Activated CD4-positive, CD25-positive, alpha-beta regulatory T cell treated with anti-CD3 and anti-CD28 coated beads, Interleukin-2, amount 50 U/mL, for 72 hours (primary cell): Measurements from ENCODE around the gene RALY.
A peak's percentile ranks its signal among the peaks of the same experiment; 100 is the strongest.
"Not testable (repeated sequence)": the region's sequence is repeated elsewhere in the genome, so short reads cannot be mapped to it uniquely, and the experiment has no call there.

Experiments
- DNase-seq: peaks from one replicate; pipeline ENCODE4 v3.0.0; 2021

The RALY gene

GRCh38 chr20:34018166-34018565 is 24.5 kb downstream of the RALY start:
- no peak for DNase-seq

GRCh38 chr20:34022151-34022838 is 28.6 kb downstream of the RALY start:
- no peak for DNase-seq

GRCh38 chr20:34022839-34023234 is 29.1 kb downstream of the RALY start:
- no peak for DNase-seq

- DNase-seq: no peak
These were observed 30.4 kb downstream of the RALY start for GRCh38 chr20:34023937-34024722.

- DNase-seq: no peak
These were observed 31.1 kb downstream of the RALY start for GRCh38 chr20:34024723-34025351.

GRCh38 chr20:34028013-34028412 is 34.3 kb downstream of the RALY start:
- not testable (repeated sequence) for DNase-seq

- DNase-seq: no peak
These were observed 35.7 kb downstream of the RALY start for GRCh38 chr20:34029415-34029814.

GRCh38 chr20:34030456-34030855 is 36.7 kb downstream of the RALY start:
- no peak for DNase-seq

GRCh38 chr20:34033903-34034302 is 40.2 kb downstream of the RALY start:
- no peak for DNase-seq

- DNase-seq: peak; percentile 41
These were observed 43.4 kb downstream of the RALY start for GRCh38 chr20:34037121-34037520.

- no peak for DNase-seq
These were observed 44.1 kb downstream of the RALY start for GRCh38 chr20:34037767-34038166.

GRCh38 chr20:34040300-34040995 is 46.7 kb downstream of the RALY start:
- DNase-seq: no peak

GRCh38 chr20:34041226-34041625 is 47.5 kb downstream of the RALY start:
- no peak for DNase-seq

- DNase-seq: no peak
These were observed 48.6 kb downstream of the RALY start for GRCh38 chr20:34042262-34042661.

GRCh38 chr20:34043025-34043424 is 49.3 kb downstream of the RALY start:
- no peak for DNase-seq

- DNase-seq: no peak
These were observed 51.6 kb downstream of the RALY start for GRCh38 chr20:34045294-34045693.

- no peak for DNase-seq
These were observed 52.4 kb downstream of the RALY start for GRCh38 chr20:34045930-34046725.

- no peak for DNase-seq
These were observed 53.4 kb downstream of the RALY start for GRCh38 chr20:34047010-34047687.

GRCh38 chr20:34047917-34048316 is 54.2 kb downstream of the RALY start:
- DNase-seq: no peak

- DNase-seq: no peak
These were observed 55.7 kb downstream of the RALY start for GRCh38 chr20:34049389-34049788.

- no peak for DNase-seq
These were observed 56.4 kb downstream of the RALY start for GRCh38 chr20:34049897-34050695.
